HK-2 (cell line): ENCODE results near the gene LRRC74B.

Experiments used
- DNase-seq: peaks from one replicate; pipeline ENCODE4 v3.0.0-alpha.2; 2018; ENCODE audit not compliant: unreplicated experiment

The LRRC74B gene

DNA sequence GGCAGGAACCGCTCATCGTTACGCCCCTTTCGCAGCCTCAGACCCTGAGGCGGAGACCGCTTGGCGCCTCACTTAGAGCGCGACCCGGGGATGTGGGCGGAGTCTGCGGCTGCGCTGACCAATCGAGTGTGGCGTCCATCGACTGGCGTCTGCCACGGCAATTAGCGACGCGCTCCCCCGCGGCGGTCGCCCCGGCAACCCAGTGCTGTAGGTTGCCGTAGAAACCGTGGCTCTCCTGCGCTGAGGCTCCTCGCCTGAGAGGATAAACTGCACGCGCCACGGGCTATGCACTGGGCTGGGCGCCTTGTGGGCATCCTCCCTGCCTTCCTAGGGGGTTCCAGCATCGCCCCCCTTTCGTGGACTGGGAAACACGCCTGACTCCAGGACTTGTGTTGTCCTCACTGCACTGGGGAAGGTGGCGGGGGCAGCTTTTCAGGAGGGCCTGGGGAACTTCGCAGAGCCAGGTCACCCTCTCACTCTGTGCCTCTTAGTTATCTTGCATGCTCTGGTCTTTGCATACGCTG is 31.5 kb upstream of the LRRC74B start:
- peak; percentile 90 for DNase-seq

DNA sequence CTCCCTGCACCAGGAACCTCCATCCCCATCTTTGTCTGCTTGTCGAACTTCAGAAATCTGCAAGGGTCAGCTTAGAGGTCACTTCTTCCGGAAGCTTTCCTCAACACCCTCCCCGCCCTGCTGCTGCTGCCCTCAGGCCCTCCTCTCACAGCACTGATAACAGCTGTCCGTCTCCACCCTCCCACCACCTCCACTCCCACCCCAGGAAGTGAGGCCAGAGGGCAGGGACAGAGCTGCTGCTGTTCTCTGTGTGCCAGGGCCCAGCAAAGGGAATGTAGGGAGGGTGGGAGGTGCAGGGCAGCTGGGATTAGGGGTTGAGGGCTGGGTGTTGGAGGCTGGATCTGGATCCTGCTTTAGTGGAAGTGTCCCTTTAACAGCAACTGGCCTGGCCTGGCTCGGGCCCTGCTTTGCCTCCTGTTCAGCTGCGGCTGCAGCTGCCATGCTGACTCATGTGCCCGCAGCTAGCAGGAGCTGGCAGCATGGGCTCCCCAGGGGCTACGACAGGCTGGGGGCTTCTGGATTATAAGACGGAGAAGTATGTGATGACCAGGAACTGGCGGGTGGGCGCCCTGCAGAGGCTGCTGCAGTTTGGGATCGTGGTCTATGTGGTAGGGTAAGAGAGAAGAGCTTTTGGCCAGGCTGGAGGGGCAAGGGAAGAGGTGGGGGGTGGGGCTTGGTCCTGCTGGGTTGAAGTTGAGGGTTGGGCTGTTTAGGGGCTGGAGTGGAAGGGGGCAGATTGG is 30.9 kb upstream of the LRRC74B start, which contains the start of gene P2RX6:
P2RX6 (plus strand) TSS at position 440 of the 740 bp plus-strand sequence; CDS start at position 450, 10 bp downstream.
- peak; percentile 50 for DNase-seq

DNA sequence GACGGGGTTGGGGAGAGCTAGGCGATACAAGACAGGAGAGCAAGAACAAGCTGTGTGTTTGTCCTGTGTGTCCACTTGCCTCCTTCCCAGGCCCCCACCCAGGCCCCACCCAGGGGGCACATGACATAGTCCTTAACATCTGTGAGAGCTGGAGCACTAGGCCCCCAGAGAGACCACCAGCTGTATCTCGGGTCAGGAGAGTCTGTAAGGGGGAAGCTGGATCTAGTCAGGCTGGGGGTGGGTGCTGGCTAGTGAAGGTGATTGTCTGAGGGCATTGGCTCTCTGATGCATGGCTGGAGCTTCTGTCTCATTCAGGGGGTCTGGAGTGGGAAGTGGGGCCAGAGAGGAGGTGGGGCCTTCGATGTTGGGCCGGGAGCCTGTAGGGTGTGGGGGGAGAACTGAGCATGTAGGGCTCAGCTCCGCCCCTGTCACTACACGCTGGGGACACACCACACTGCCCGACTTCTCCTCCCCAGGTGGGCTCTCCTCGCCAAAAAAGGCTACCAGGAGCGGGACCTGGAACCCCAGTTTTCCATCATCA is 30.2 kb upstream of the LRRC74B start:
- no peak for DNase-seq

DNA sequence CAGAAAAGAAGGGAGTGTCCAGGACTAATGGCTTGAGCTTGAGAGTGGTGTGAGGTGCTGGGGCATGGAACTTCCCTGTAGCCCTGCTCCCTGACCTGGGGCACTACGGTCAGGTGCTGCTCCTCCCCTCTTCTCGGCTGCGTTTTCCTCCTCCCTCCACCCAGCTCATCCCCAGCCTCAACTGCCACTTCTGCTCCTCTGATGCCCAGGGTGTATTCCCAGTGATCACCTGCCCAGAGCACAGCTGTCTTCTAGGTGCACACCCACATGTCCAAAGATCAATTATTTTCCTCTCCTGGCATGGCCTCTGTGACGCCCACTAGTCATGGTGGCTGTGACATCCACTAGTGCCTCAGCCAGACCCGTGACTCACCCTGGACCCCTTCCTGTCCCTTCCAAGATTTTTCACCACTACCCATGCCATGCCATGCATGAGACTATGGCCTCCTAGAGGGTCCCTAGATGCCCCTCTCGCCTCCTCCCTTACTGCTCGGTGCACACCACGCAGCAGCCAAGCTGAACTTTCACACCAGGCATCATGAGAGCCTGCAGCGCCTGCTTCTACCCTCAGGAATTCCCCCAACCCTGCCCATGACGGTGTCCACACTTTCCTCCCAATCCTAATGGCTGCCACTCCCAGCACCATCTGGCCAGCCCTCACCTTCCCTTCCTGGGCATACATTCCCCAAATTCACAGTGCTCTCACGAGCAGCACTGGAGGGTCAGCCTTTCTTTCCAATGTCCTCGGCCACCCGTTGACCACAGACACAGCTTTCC is 28.9 kb upstream of the LRRC74B start:
- no peak for DNase-seq

DNA sequence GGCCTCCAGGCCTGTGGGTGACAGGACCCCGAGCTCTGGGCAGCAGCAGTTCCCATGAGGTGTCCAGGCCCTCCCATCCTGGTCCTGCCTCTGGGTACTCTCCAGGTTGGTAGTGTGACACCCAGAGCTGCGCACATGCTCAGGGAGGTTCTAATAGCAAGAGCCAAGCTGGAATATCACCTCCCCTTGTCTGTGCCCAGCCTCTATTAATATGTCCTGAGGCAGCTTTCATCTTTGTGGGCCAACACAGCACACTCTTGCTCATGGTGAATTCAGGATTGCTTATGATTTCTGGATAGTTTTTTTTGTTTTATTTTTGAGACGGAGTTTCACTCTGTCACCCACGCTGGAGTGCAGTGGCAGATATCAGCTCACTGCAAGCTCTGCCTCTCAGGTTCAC is 27.4 kb upstream of the LRRC74B start:
- no peak for DNase-seq

DNA sequence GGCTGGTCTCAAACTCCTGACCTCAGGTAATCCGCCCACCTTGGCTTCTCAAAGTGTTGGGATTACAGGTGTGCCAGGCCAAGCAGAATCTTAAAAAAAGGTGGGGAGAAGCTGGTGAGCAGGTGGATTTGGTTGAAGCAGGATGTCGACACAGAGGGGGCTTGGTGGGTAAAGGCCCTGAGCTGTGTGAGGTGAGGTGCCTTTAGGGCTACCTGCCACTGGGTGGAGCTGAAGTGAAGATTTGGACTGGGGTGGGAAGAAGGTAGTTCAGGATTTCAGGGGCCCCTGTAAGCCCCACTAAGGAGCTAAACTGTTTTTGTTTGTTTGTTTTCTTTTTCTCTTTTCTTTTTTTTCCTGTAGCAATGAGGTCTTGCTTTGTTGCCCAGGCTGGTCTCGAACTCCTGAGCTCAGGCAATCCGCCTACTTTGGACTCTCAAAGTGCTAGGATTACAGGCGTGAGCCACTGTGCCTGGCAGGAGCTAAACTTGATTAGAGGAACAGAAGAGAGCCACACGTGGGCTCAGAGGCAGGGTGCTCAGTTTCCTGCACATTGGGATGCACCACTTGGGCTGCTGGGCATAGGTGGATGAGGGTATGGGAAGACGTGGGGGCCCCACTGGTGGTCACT is 24.8 kb upstream of the LRRC74B start:
- no peak for DNase-seq

DNA sequence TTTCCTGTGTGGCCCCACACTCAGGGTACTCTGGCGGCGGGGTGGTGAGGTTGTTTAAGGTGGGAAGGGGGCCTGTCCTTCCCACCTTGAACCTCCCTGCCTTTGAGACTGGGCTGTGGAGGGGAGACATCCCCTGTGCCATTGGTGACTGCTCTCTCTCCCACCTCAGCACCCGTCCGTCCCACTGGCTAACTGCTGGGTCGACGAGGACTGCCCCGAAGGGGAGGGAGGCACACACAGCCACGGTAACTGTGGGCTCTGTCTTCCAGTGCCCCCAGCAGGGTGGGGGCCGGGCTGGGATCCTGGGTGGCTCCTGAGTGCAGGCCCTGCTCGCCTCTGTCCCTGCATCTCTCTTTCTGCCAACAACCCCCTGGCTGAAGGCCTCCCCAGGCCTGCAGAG is 23.2 kb upstream of the LRRC74B start:
- DNase-seq, result no peak

DNA sequence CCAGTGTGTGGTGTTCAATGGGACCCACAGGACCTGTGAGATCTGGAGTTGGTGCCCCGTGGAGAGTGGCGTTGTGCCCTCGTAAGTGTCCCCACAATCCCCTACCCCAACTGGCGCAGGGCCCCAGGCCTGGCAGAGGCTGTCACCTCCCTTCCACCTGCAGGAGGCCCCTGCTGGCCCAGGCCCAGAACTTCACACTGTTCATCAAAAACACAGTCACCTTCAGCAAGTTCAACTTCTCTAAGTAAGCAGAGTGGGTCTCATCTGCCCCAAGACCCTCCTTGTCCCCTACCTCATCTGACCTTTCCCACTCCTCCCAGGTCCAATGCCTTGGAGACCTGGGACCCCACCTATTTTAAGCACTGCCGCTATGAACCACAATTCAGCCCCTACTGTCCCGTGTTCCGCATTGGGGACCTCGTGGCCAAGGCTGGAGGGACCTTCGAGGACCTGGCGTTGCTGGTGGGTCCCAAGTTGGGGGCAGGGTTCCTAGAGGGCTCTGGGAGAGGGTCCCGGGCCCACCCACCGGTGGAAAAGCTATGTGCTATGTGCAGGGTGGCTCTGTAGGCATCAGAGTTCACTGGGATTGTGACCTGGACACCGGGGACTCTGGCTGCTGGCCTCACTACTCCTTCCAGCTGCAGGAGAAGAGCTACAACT is 22.7 kb upstream of the LRRC74B start:
- no peak for DNase-seq

DNA sequence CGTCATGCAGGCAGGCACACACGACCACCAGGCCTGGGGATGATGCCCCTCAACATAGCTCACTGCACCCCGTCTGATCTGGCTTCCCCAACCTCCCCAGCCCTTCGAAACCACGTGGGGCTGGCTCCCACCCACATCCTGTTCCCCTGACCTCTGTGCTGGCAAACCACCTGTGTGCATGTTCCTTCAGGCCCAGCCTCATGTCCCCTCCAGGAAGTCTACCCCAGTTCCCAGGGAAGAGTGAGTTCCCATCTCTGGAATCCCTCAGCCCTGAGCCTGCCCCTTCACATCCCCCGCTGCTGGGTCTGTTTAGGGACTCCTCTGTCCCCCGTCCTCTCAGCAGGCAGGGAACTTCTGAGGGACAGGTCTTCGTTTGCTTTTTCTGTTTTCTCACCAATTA is 20.5 kb upstream of the LRRC74B start:
- no peak for DNase-seq

DNA sequence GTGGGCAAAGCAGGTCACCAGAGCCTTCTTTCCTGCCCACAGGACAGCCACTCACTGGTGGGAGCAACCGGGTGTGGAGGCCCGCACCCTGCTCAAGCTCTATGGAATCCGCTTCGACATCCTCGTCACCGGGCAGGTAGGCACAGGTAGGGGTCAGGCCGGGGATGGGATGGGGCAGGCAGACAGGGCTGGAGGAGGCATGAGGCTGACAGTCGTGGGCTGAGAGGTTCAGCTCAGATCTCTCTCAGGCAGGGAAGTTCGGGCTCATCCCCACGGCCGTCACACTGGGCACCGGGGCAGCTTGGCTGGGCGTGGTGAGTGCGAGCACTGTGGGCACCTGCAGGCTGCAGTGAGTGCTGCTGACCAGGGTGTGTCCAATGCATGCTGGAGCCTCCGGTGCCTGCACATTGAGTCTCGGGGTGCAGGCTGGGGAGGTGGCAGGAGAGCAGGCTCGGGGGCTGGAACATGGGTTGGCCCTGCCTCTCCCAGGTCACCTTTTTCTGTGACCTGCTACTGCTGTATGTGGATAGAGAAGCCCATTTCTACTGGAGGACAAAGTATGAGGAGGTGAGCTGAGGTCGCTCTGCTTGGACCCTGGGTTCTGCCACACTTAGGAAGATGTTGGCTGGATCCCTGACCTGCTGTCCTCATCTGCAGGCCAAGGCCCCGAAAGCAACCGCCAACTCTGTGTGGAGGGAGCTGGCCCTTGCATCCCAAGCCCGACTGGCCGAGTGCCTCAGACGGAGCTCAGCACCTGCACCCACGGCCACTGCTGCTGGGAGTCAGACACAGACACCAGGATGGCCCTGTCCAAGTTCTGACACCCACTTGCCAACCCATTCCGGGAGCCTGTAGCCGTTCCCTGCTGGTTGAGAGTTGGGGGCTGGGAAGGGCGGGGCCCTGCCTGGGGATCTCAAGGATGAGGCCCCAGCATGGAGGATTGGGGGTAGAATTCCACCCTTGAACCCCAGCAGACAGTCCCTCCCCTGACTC is 19.7 kb upstream of the LRRC74B start:
- DNase-seq, result no peak

DNA sequence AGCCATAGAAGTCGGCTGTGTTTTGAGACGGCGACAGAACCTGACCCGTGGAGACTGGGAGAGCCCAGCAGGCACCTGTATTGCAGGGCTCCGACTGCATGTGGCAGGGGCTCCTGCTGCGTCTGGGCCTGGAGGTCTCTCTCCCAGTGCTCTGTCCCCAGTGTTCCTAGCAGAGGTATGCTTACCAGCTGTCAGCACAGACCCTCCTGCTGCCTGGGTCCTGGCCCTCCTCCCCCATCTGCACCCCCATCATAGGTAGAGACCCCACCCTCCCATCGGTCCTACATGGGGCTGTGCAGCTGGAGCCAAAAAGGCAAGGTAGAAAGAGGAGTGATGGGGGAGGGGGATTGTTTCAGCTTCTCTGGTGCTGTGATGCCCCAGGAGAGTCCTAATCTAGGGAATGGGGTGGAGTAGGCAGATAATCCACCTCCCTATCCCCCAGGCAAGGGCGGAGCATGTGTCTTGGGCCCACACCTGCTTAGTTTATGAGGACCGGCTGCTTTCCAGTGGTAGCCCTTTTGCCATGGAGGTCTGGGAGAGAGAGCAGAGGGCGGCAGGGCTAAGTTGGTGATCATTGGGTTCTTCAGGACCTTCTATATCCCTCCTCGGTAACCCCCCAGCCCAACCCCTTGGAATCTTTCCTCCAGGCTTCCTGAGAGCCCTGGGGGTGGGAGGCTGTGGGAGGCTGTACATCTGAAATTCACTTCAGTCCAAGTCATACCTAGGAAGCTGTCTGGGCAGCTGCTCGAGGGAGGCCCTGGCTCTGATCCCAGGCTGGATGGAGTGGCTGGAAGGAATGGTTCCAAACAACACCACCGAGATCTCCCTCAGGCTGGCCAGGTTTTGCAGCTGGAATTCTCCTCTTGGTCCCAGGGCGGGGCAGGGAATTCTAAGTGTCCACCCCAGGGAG is 18.7 kb upstream of the LRRC74B start:
- DNase-seq, result no peak

DNA sequence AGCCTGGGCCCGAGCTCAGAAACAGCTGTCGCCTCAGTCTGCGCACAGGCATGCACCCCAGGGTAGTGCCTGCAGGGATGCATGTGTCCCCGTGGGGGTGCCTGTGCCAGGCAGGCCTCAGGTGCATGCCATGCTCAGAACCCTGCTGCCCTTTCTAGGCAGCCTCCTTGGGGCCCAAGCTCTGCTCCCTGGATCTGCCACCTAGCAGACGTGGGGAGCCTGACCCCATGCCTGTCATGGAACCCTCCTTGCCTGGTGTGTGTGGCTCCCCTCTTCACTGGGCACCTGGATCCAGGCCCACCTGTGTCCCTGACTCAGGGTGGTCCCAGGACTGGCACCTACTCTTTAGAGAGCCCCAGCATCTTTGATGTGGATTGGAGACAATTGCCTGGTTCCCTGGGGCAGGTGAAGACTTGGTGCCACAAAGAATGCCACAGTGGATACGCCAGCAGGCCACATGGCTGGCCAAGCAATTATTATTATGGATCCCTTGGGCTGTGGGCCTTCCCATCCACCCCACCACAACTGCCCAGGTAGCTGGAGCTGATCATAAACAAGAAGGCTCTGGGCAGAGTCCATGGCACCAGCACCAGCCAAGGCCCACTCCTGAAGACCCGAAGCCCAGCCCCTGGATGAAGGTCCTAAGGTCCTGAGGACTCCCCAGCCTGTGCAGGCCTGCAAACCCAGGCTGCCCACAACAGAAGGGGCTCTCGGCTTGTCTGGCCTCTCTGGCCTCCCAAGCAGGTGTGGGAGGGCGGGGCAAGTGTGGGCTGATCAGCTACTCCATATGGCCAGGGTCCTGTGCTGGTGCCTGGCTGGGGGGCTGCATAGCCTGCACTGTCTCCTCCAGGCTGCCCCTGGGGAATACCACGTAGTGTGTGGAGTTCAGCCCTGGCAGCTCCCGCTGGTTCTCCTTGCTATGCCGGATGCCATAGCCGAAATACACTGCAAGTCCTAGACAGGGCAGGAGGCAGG is 17.2 kb upstream of the LRRC74B start:
- DNase-seq, result no peak

DNA sequence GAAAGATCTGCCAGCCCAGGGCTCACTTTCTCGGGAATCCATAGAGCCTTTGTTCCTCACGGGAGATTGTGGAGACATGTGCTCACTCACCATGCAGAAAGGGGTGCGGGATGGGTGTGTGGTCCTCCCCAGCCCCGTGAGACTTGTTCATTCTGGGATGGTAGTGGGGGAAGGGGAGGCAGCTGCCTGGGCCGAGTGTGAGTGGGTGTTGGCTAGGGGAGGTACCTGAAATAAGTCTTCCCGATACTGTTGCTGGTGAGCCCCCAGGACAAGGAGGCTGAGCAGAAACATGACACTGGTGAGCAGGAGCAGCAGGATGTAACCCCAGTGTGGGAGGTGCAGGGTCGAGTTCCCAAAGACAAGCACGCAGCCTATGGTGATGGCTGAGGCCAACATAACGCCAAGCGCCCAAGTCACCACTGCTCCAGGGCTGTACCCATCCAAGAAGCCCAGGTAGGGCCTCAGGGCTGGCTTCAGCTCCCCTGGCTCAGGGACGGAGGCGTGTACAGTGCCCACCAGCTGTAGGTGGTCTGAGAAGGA is 16.2 kb upstream of the LRRC74B start:
- no peak for DNase-seq

DNA sequence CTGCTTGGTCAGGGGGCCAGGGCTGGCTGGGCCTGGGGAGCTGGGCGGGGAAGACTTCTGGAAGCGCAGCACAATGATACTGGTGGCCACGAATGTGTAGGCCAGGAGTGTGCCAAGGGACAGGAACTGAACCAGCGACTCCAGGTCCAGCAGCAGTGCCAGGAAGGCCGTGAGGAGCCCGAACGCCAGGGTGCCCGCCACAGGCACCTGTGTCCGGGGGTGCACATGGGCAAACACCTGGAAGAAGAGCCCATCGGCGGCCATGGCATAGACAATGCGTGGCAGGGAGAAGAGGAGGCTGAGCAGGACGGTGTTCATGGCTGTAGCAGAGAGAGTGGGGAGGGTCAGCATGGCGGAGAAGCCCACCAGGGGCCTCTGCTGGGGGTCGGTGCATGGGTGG is 15.7 kb upstream of the LRRC74B start:
- no peak for DNase-seq

DNA sequence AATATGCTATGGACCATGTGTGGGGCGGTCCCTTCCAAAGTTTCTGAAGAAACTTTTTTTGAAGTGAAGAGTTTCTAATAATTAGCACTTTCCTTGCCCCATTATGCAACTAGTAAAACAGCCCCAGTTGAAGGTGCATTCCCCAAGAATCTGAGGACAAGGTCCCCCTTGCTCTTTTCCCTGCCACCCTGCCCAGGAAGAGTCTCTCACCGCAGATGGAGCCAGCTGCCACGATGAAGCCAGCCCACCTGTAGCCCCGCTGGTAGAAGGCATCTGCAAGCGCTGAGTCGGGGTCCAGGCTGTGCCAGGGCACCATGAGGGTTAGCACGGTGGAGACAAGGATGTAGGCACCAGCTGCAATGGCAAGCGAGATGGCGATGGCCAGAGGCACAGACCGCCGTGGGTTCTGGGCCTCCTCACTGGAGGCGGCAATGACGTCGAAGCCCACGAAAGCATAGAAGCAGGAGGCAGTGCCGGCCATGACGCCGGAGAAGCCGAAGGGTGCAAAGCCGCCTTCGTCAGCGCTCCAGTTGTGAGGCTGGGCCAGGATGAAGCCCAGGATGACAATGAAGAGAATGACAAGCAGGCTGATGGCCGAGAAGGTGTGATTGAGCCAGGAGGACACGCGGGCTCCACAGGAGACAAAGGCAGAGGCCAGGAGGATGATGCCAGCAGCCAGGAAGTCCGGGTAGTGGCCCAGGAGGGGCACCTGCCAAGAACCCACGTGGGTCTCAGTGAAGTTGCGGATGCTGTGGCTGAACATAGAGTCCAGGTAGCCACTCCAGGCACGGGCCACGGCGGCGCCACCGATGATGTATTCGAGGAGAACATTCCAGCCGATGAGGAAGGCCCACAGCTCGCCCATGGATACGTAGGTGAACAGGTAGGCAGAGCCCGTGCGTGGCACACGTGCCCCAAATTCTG is 14.9 kb upstream of the LRRC74B start:
- DNase-seq, result no peak

DNA sequence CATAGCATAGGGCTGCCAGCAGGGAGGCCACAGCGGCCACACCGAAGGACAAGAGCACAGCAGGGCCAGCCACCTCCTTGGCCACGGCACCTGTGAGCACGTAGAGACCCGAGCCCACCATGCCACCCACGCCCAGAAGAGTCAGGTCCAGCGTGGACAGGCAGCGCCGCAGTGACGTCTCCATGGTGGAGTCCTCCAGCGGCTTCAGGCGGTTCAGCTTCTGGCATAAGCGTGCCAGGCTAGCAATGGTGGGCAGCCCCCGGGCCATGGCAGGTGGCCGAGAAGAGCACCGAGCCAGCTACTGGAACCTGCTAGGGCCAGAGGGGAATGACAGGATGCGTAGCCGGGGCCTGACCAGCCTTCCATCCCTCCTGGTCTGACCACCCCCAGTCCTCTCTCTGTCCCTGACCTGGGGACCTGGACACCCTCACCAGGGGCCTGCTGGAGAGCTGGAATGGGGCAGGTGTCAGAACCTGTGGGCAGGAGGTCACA is 14.2 kb upstream of the LRRC74B start:
- no peak for DNase-seq
